Gastrocnemius medialis (tissue), 4 donors: Measurements from ENCODE around the gene NKD1. TPM values are rescaled to one million over a fixed set of nuclear protein-coding genes. Genes with fewer than 3 reads are reported as not detected.

Experiments used
- ATAC-seq, 2 donors: fragments of 150-250 bp; one replicate each; pipeline ENCODE4 v1.9.1; 2016
- DNase-seq, 2 donors: peaks; one replicate each; pipeline ENCODE4 v3.0.0-alpha.2; 2019
- H3K27ac ChIP-seq, 4 donors: fragments of 200-600 bp; sonication (generic); 1 replicate in 1 of 4; 2 replicates in 3 of 4; pipeline ENCODE4 v1.5.1; 2016 to 2018; ENCODE audit warnings: mild to moderate bottlenecking in 2 of 4, moderate library complexity in 1 of 4
- H3K27me3 ChIP-seq, 3 donors: fragments of 200-600 bp; sonication (generic) in 2 of 3; 1 replicate in 1 of 3; 2 replicates in 2 of 3; pipeline versions ENCODE4 v1.5.1 to v1.6.0; 2016 to 2019; ENCODE audit warnings: mild to moderate bottlenecking in 1 of 3, moderate library complexity in 1 of 3
- H3K36me3 ChIP-seq, 2 donors: fragments of 200-600 bp; sonication (generic) in 1 of 2; one replicate each; pipeline ENCODE4 v1.5.1; 2017 to 2018
- H3K4me1 ChIP-seq, 2 donors: fragments of 200-600 bp; sonication (generic) in 1 of 2; one replicate each; pipeline ENCODE4 v1.5.1; 2016 to 2017; ENCODE audit warnings: mild to moderate bottlenecking in 2 of 2
- H3K4me3 ChIP-seq, 4 donors: fragments of 200-600 bp; sonication (generic) in 3 of 4; 1 replicate in 1 of 4; 2 replicates in 3 of 4; pipeline ENCODE4 v1.5.1; 2016 to 2019; ENCODE audit warnings: mild to moderate bottlenecking in 2 of 4
- H3K9me3 ChIP-seq, 3 donors: fragments of 200-600 bp; sonication (generic) in 2 of 3; 1 replicate in 1 of 3; 2 replicates in 2 of 3; pipeline ENCODE4 v1.5.1; 2016 to 2019
- CTCF ChIP-seq, 5 experiments: fragments of 450-650 bp in 3 of 5; fragments of 200-600 bp in 2 of 5; sonication (generic) in 2 of 5; IDR thresholded peaks in 4 of 5; conservative IDR thresholded peaks in 1 of 5; 1 replicate in 4 of 5; 2 replicates in 1 of 5; pipeline ENCODE4 v1.5.1; 2016 to 2019; ENCODE audit warnings: antibody characterized with exemption in 5 of 5, mild to moderate bottlenecking in 3 of 5, moderate library complexity in 3 of 5
- POLR2A ChIP-seq, 2 donors: fragments of 450-650 bp; IDR thresholded peaks; one replicate each; pipeline ENCODE4 v1.6.1; 2017; ENCODE audit warnings: antibody characterized with exemption in 2 of 2, mild to moderate bottlenecking in 2 of 2, moderate library complexity in 2 of 2
- in situ Hi-C, 4 donors: fragments of 200-750 bp; cut with MboI; loops; one replicate each; pipeline versions ENCODE4 v1.15.0 to v1.8.0; 2017; ENCODE audit warnings: low sequenced_read_pairs in 4 of 4
- intact Hi-C: fragments of 100-400 bp; cut with DNase I; formaldehyde crosslinking; loops from one replicate; pipeline ENCODE4 v1.15.1; 2023; ENCODE audit warnings: low total_unique reads
- total RNA-seq, 4 donors: library from RNA; depleted of rRNA; stranded (reverse); fragments of >200 nt; gene quantifications; one replicate each; pipeline versions ENCODE4 v1.1.0 to v1.2.3, GENCODE V29; 2016

NKD1 gene
- under 1 TPM; 0.10 to 0.75 (median 0.19) TPM for total RNA-seq

- H3K27ac ChIP-seq, result no peak within 1 kb of the TSS
- peaks cover 0 to 9% of the 10 kb centered on the region in 2 donors for H3K4me1 ChIP-seq
- H3K4me3 ChIP-seq, result peak within 1 kb of the TSS; percentile 51 to 78 (median 66)
- in situ Hi-C loops (no loop called here), intact Hi-C loops (loop anchor here (1.0 to 5.0 kb wide), 4 partner anchors 117 to 259 kb away; partner anchors contain the start of gene CYLD)
- no peaks in the 10 kb centered on the region for H3K36me3 ChIP-seq
- no peak for TF ChIP-seq CTCF (IDR thresholded peaks at IDR 0.05 in 4 of 5, conservative IDR thresholded peaks at IDR 0.05 in 1 of 5)
- TF ChIP-seq POLR2A (IDR thresholded peaks at IDR 0.05), result peak; percentile 54 to 63
- peak; percentile 23 to 31 for DNase-seq
- ATAC-seq, result peak; percentile 89 to 91
- H3K9me3 ChIP-seq, result no peaks in the 10 kb centered on the region
- H3K27me3 ChIP-seq, result peaks cover 6 to 28% (median 16%) of the 10 kb centered on the region in 3 donors
Observed at GRCh38 chr16:50548125-50548908, at the start of gene NKD1. TSS of gene NKD1 (plus strand) at chr16:50548396. CDS start at chr16:50548554, 158 bp downstream.

- H3K4me1 ChIP-seq, result no peaks in the 10 kb centered on the region
- no peak overlapping the region for H3K4me3 ChIP-seq
- no peaks in the 10 kb centered on the region for H3K27me3 ChIP-seq
- no peaks in the 10 kb centered on the region for H3K36me3 ChIP-seq
- ATAC-seq (no peak), DNase-seq (no peak)
- no peaks in the 10 kb centered on the region for H3K9me3 ChIP-seq
- in situ Hi-C loops (no loop called here), intact Hi-C loops (no loop called here)
- TF ChIP-seq CTCF (IDR thresholded peaks at IDR 0.05 in 4 of 5, conservative IDR thresholded peaks at IDR 0.05 in 1 of 5) (no peak), POLR2A (IDR thresholded peaks at IDR 0.05) (no peak)
- no peak overlapping the region for H3K27ac ChIP-seq
Observed at GRCh38 chr16:50498431-50499155, 49.6 kb upstream of the NKD1 start.

- Histone ChIP-seq H3K4me3 (no peak overlapping the region), H3K4me1 (no peaks in the 10 kb centered on the region), H3K36me3 (no peaks in the 10 kb centered on the region), H3K9me3 (no peaks in the 10 kb centered on the region), H3K27me3 (no peaks in the 10 kb centered on the region), H3K27ac (no peak overlapping the region)
- no peak for TF ChIP-seq POLR2A (IDR thresholded peaks at IDR 0.05)
- TF ChIP-seq CTCF (IDR thresholded peaks at IDR 0.05 in 4 of 5, conservative IDR thresholded peaks at IDR 0.05 in 1 of 5), result no peak
- no peak for DNase-seq
- ATAC-seq, result no peak
- intact Hi-C loops (no loop called here), in situ Hi-C loops (no loop called here)
Observed at GRCh38 chr16:50499254-50499653, 48.9 kb upstream of the NKD1 start.

GRCh38 chr16:50500171-50500874, 47.9 kb upstream of the NKD1 start:
- ATAC-seq (no peak), DNase-seq (no peak)
- no peak for TF ChIP-seq CTCF (IDR thresholded peaks at IDR 0.05 in 4 of 5, conservative IDR thresholded peaks at IDR 0.05 in 1 of 5)
- no peak for TF ChIP-seq POLR2A (IDR thresholded peaks at IDR 0.05)
- Histone ChIP-seq H3K27ac (no peak overlapping the region), H3K4me3 (no peak overlapping the region), H3K9me3 (no peaks in the 10 kb centered on the region), H3K36me3 (no peaks in the 10 kb centered on the region), H3K27me3 (no peaks in the 10 kb centered on the region), H3K4me1 (no peaks in the 10 kb centered on the region)
- in situ Hi-C loops (no loop called here), intact Hi-C loops (no loop called here)
